Fibroblast of mammary gland (primary cell): ENCODE results near the gene SLC33A1.

ENCODE experiments used
- DNase-seq: peaks from one replicate; pipeline ENCODE4 v3.0.0-alpha.2; 2010; ENCODE audit warnings: low read depth
- H3K4me3 ChIP-seq: 2 replicates; pipeline ENCODE4 v1.5.1; 2011; ENCODE audit warnings: low read depth, mild to moderate bottlenecking, low read length, moderate library complexity; ENCODE audit not compliant: control insufficient read depth
- TF ChIP-seq, protein P1 (sequence below): conservative IDR thresholded peaks from 2 replicates; pipeline ENCODE4 v1.5.1; 2011; ENCODE audit warnings: low read depth, low read length, inconsistent platforms; ENCODE audit not compliant: control insufficient read depth, insufficient read depth

SLC33A1 gene

DNA sequence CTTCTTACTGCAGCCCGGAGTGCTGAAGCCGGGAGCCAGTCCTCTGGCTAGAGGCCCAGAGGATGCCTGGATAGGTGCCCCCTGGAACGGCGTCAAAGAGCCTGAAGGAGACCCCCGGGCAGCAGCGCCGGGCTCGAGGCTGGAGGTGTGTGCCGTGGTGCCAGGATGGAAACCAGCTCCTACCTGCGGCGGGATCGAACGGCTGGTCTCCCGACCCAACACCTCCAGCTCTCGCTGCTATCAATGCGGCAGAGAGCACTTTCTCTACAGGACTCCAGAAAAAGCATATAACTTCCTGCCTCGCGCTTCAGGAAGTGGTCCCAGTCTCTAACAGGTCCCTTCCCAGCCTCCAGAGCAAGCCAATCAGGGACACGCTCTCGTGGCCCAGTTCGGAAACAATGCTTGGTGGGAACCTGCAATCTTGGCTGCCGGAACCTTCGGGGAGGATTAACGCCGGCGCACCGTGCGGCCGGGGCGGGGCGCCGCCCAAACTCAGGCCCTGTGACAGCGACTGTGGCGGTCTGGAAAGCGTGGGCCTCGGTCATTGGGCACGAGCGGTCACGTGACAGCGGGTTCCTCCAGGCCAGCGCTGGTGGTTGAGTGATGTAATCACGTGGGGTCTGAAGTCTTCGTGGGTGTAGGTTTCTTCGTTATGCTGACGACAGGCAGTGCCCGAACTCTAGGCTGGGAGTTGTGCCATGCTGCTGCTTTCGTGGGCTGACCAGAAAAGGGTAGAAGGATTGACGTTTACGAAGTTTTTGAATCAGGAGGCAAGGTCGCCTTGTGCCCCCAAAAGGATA lies at the start of gene SLC33A1:
TSS of gene SLC33A1 (minus strand) at position 287 of the 800 bp plus-strand sequence. CDS start 430 bp downstream, outside the sequence.
- peak; percentile 100 for DNase-seq
- TF ChIP-seq, protein P1, sequence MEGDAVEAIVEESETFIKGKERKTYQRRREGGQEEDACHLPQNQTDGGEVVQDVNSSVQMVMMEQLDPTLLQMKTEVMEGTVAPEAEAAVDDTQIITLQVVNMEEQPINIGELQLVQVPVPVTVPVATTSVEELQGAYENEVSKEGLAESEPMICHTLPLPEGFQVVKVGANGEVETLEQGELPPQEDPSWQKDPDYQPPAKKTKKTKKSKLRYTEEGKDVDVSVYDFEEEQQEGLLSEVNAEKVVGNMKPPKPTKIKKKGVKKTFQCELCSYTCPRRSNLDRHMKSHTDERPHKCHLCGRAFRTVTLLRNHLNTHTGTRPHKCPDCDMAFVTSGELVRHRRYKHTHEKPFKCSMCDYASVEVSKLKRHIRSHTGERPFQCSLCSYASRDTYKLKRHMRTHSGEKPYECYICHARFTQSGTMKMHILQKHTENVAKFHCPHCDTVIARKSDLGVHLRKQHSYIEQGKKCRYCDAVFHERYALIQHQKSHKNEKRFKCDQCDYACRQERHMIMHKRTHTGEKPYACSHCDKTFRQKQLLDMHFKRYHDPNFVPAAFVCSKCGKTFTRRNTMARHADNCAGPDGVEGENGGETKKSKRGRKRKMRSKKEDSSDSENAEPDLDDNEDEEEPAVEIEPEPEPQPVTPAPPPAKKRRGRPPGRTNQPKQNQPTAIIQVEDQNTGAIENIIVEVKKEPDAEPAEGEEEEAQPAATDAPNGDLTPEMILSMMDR = no peak
- H3K4me3 ChIP-seq = peak within 1 kb of the TSS; percentile 88

DNA sequence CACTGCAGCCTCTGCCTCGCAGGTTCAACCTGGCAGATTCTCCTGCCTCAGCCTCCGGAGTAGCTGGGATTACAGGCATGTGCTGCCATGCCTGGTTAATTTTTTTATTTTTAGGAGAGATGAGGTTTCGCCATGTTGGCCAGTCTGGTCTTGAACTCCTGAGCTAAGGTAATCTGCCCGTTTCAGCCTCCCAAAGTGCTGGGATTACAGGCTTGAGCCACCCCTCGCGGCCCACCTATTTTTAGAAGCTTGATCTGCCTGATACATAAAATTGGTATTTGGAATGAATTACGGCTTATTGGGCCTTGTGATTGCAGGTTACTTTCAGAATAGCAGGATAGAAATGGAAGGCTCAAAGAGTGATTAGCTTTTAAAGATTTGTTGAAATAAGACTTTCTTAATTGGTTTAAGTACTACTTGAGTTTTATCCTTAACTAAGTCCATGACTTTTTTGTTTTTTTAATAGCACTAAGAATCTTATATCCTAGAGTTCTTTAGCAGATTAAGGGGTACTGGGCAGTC lies 41.2 kb upstream of the SLC33A1 start:
- TF ChIP-seq, protein P1 = no peak
- H3K4me3 ChIP-seq = no peak overlapping the region

DNA sequence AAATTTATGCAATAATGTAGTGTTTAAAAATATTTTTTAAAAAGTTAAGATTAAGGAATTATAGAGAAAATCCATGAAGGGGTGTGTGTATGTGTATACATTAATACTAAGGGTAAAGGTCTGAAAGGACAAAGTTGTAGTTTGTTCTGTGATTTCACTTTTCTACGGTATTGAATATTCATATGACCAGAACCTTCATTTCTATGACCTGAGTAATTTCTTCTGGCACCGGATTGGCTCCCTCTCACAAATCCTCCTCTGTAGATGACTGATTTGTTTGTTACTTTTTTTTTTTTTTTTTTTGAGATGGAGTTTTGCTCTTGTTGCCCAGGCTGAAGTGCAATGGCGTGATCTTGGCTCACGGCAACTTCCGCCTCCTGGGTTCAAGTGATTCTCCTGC lies 37.1 kb upstream of the SLC33A1 start:
- TF ChIP-seq, protein P1 = no peak
- H3K4me3 ChIP-seq = no peak overlapping the region
- peak; percentile 33 for DNase-seq

More for the DNA sequence above, 41.2 kb upstream of the SLC33A1 start:
- DNase-seq = no peak

DNA sequence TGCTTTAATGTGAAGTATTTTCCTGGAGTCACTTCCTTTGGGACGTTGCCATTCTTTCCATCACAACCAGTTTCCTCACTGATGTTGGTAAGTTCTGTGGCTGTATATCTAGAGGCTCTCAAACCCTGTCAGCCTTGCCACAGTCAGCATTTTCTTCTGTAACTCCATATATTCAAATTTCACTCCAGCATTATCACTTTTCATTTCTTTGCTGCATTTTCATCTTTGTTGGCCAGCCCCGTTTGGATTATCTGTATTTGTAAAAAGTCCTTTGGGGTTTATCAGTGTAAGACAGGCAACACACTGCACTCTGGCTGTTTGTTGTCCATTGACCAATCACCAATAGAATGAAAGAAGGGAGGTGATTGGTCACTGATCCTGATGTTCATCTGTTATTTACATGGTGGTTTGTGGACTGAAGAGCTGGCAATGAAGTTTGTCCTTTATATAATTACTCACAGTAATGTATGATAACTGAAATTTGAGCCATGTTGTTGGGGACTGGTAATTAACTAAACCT lies 36.5 kb upstream of the SLC33A1 start:
- DNase-seq = peak; percentile 74
- TF ChIP-seq, protein P1 = no peak
- no peak overlapping the region for H3K4me3 ChIP-seq

DNA sequence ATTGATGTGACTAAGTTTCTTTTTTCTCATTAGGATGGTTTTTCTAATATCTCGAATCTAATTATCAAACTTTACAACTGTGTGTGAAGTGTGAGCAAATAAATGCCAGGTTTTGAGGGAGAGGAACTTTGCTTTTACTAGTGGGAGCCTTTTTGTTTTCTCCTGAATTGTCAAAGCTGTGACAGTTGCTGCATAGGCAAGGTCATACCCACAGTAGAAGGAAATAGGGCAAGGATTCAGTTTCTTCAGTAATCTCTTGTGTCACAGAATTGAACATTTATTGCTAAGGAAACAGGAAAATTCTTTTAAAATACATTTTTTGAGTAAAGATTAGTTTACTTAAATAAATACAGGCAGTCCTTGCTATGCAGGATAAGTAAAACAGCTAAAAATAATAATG lies 35.7 kb upstream of the SLC33A1 start:
- no peak for DNase-seq
- no peak overlapping the region for H3K4me3 ChIP-seq
- TF ChIP-seq, protein P1 = no peak

DNA sequence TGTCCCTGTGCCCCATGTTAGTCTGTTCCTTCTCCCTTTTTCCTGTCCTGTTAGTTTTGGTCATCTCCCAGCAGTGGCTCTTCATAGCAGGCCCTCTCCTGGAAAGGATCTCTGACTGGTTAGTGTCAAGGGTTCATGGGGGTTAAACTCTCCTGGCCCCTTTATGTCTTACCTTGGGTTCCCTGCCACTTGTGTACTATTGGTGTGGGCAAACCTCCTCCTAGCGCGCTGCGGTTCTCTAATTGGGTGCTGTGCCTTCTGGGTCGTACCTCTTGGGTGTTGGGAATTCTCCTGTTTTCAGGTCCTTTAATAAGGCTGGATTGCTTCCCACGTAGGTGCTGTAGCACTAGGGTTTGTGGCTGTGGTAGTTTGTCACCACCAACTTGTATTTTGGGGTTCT lies 35.0 kb upstream of the SLC33A1 start:
- TF ChIP-seq, protein P1 = no peak
- H3K4me3 ChIP-seq = no peak overlapping the region
- DNase-seq = no peak
